GM12878 (cell line): Measurements from ENCODE around the gene RAB12. TPM values are rescaled to one million over a fixed set of nuclear protein-coding genes. Genes with fewer than 3 reads are reported as not detected.
A peak's percentile ranks its signal among the peaks of the same experiment; 100 is the strongest.

Source experiments
- ATF2 ChIP-seq: IDR thresholded peaks from 2 replicates; pipeline ENCODE4 v1.6.1; 2012; ENCODE audit warnings: low read length, inconsistent platforms
- CBFB ChIP-seq: IDR thresholded peaks from 2 replicates; pipeline ENCODE4 v1.6.1; 2016; ENCODE audit warnings: antibody characterized with exemption, low read depth
- CBX3 ChIP-seq: fragments of 200-600 bp; sonication (generic); IDR thresholded peaks from 2 replicates; pipeline ENCODE4 v1.6.1; 2016; ENCODE audit warnings: low read depth, borderline replicate concordance
- CEBPZ ChIP-seq: fragments of 150-350 bp; IDR thresholded peaks from 2 replicates; pipeline ENCODE4 v1.6.1; 2016; ENCODE audit warnings: low read depth, low read length
- CUX1 ChIP-seq: IDR thresholded peaks from 2 replicates; pipeline ENCODE4 v1.6.1; 2012; ENCODE audit warnings: improper control_type of control experiment, low read depth, low read length; ENCODE audit not compliant: insufficient replicate concordance
- DPF2 ChIP-seq: fragments of 450-650 bp; IDR thresholded peaks from 2 replicates; pipeline ENCODE4 v1.6.1; 2017; ENCODE audit warnings: mild to moderate bottlenecking
- IRF4 ChIP-seq: IDR thresholded peaks from 2 replicates; pipeline ENCODE4 v1.6.1; 2011; ENCODE audit warnings: low read depth, low read length
- MTA2 ChIP-seq: fragments of 450-650 bp; IDR thresholded peaks from 2 replicates; pipeline ENCODE4 v1.6.1; 2016; ENCODE audit warnings: low read depth, mild to moderate bottlenecking, moderate library complexity
- STAT3 ChIP-seq: IDR thresholded peaks from 2 replicates; pipeline ENCODE4 v1.6.1; 2011; ENCODE audit warnings: low read depth, low read length, improper control_type of control experiment
- YY1 ChIP-seq: IDR thresholded peaks from 2 replicates; pipeline ENCODE4 v1.6.1; 2011; ENCODE audit warnings: low read depth, mild to moderate bottlenecking, low read length
- ZBTB33 ChIP-seq: fragments of 450-650 bp; IDR thresholded peaks from 2 replicates; pipeline ENCODE4 v1.6.1; 2017; ENCODE audit warnings: mild to moderate bottlenecking
- ZNF592 ChIP-seq: fragments of 450-650 bp; IDR thresholded peaks from 2 replicates; pipeline ENCODE4 v1.6.1; 2017; ENCODE audit warnings: mild to moderate bottlenecking, moderate library complexity
- polyA plus RNA-seq, 11 experiments: library from polyadenylated mRNA; depleted of rRNA in 4 of 11; unstranded in 6 of 11; stranded (reverse) in 5 of 11; fragments of >200 nt; fragmentation: Nextera tagmentation in 4 of 11; fragmentation: Illumina TruSeq in 1 of 11; extraction: Ambion mirVana in 4 of 11; extraction: Trizol in 1 of 11; gene quantifications; 1 replicate in 1 of 11; 2 replicates in 10 of 11; pipeline versions ENCODE4 v1.2.1 to v1.2.3, GENCODE V29; 2011 to 2016; ENCODE audit warnings: inconsistent platforms in 2 of 11, missing spikeins in 2 of 11, low read depth in 1 of 11
- total RNA-seq, 4 experiments: library from RNA; depleted of rRNA in 3 of 4; stranded (reverse); fragments of >200 nt in 3 of 4; fragmentation: Illumina TruSeq in 1 of 4; extraction: Trizol in 1 of 4; gene quantifications; 2 replicates each; pipeline versions ENCODE4 v1.2.1 to v1.2.3, GENCODE V29; 2013 to 2021

RAB12 gene
- total and polyA plus RNA-seq, 10 of the 15 experiments (the other 5 are each of a cell fraction or from before 2014, with no cell fraction given): 0.71 to 29.8 (median 14.0) TPM

GRCh38 chr18:8608795-8609658, at the start of gene RAB12 (continued):
- TF ChIP-seq CUX1 (no peak), CBFB (no peak; the same call in 1 of the 2 replicates), STAT3 (no peak), ATF2 (no peak), CBX3 (no peak), YY1 (peak; percentile 54), CEBPZ (no peak), ZNF592 (no peak), IRF4 (no peak), DPF2 (peak; percentile 40; the same call in 1 of the 2 replicates), ZBTB33 (no peak), MTA2 (no peak)
